Fibroblast of skin of abdomen (primary cell): ENCODE measurements around the gene LRRFIP1.

Experiments used
- DNase-seq: peaks from one replicate; pipeline ENCODE4 v3.0.0-alpha.2; 2013

LRRFIP1 gene

DNA sequence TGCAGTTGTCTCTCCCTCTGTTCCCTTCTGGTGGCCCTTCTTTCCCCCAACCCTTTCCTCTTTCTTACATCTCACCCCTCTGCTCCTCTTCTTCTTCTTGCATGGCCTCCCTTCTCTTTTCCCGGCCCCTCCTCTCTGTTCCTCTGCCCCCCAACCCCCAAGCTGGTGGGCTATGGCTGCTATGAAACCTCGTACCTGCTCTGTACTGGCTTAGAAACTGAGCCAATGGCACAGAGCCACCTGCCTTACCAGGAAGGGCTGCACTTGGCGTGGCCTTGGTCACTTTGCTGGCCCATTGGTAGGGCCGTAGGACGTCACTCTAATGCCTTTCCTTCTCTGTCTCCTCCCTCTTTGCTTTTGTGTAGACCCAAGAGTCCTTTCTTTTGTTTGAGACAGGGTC, 78.9 kb downstream of the LRRFIP1 start:
- DNase-seq, result no peak

DNA sequence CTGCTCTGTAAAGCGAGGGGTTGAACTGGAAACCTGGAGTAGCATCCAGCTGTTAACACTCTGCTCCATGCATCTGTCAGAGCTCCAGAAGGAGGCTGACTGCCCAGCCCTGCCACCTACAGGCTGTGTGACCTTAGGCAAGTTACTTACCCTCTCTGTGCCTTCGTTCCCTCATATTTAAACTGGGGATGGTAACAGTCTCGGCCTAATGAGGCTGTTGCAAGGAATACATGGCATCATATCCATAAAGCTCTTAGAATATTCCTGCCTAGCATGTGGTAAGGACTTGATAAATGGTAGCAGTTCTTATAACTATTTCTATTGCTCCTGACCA, 80.6 kb downstream of the LRRFIP1 start:
- no peak for DNase-seq

DNA sequence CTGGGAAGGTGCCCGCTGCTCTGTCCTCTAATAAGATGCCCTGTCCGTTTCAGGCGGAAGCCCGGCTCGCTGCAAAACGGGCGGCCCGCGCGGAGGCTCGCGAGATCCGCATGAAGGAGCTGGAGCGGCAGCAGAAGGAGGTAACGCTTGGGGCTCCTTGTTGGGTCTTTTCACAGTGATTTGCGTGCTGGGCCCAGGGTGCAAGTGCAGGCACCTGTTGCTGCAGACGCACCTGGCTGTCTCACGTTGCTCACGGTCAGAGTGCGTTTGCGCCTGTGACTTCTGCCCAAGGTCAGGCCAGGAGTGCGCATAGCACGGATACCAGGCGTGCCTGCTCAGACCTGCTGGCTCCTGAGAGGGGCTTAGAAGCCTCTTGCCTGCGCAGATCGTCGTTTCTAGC, 81.1 kb downstream of the LRRFIP1 start:
- DNase-seq, result no peak

DNA sequence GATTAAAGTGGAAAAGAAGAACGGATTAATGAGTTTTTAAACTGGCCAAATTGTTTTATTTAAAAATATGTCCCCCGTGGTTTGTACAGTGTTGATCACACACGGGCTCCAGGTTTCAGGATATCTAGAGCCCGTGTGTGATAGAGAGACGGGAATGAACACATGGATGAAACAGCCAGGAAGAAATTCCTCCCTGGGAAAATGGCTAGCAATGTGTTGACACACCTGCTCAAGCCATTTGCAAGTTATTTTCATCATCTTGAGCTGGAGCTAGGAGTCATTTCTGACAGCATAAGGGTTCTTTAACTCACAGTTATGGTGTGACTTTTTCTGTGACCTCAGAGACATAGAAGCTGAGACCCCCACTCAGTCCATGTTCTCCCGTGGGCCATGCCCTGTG, 81.6 kb downstream of the LRRFIP1 start:
- no peak for DNase-seq

DNA sequence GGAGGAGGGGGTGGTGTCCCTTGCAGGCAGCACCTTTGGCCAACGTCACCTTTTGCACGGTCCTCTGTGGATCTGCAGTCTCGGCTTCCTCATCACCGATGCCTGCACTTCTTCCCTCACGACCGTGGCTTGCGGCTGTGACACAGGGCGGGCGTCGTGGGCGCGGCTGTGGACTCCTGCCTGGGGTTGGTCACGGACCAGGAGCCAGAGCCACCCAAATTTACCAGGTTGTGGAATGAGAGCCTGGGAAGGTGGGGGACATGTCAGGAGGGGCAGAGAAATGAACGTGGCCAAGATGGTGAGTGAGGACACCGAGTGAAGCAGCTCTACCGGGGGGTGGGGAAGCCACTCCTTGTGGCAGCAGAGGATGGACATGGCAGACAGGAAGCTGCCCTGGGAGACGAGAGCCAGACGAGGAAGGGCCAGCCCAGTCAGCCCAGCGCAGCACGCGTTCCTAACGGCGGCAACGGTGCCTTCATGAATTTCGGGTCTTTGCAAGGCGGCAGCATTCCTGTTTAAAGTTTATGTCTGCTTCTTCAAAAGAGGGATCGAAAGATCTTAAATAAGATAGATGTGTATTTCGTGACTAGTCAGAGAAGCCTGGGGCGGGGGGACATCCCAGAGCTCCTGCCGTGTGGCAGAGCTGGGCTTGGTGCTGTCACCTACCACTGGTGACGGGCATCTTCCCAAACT, 84.2 kb downstream of the LRRFIP1 start:
- no peak for DNase-seq

DNA sequence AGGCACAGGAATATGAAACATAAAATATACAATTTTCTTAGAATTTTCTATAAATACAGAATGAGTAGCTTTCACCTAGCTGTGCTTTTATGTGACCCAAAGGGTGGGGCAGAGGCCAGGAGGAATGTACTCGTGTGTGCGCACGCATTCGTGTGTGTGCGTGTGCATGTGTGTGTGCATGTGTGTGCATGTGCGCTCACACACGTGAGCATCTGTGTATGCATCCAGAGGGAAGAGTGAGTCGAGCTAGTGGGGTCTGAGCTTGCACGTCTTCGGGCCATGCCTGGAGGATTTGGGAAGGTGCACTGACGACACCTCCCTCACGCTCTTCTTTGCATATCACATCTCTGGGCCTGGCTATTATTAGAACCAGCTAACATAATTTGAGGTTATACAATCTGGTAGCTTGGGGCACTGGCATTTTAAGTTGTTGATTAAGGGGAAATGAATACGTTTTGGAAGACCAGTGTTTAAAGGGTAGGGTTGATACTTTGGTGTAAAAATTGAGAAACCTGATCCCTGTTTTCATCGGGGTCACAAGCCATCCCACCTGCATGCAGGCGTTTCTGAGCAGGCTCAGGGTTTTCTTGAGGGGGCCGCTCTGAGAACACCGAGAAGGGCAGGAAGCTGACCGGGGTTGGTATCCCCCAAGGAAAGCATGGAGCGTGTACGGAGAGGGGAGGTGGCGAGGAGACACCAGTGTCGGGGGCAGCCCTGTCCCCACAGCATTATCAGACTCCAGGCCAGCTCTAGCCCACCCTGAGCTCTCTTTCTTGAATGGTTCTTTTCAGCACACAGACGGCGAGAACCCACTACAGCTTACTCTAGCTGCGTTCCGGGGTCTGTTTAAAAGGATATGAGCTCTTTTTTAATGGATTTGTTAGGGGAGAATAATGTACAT, 85.3 kb downstream of the LRRFIP1 start:
- DNase-seq, result no peak

DNA sequence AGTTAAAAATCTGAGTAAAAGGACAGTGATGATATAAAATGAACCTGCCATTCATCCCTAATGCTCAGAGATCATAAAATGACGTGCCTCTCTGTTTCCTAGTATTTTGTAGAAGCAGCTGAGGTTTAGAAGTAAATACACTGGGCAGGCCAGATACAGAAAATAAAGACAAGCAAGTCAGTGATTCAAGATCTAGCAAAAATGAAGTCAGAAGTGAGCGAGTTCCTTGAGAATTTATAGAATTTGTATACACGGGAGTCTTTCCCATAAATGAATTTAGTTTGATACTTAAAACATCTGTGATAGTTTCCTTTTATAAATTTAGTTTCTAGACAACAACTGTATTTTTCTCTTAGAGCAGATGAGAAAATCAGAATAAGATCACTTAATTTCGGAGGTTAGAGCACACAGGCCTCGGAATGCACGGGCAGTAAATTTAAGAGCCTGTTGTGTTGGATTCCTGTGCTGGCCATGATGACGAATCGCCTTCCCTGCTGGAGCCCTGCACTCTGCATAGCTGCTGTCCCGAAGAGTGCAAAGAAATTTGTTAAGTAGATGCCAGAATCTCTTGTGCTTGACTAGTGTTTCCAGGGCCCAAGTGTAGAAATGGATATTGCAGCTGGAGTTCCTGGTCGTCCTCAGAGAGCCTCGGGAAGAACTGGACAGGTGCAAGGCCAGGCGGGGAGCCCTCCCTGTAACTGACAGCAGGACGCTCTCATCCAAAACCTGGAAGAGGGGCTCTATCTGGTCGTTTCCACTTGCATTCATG, 87.5 kb downstream of the LRRFIP1 start:
- peak; percentile 51 for DNase-seq

DNA sequence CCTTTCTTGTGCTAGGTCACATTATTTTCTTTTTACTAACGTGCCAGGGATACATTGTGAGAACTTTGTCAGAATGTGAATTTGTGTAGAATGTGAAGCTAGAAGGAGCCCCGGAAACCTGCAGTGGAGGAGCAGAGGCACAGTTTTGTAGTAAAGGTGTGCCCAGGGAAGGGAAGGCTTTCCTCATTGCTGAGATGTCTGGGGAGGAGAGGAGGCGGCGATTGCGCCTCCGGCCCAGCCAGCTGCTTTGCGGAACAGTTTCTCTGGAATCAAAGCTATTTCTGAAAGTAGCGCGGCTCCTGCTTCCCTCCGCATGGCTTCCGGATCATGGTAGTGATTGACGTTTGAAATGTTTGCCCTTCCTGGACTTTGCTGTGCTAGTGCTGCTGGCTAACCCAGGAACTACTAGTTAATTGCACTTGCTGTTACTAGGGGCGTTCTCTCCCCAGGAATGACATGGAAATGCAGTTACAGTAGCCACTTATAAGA, 88.1 kb downstream of the LRRFIP1 start:
- DNase-seq, result no peak

DNA sequence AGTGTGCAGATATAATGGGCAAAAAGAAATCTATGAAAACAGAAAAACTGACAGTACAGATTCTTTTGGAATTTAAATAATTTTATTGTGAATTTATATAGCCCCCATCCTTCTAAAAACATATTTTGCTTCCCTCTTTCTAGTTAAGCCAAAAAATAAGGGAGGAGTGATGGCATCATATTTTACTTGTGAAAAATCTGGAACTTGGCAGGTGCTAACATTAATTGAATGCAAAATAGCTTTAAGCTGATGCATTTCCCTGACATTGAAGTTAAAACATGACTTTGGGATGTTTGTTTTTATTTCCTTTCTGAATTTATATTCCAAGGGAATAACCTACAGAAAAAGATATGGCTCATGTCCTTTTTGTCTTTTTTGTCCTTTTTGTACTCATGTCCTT, 88.6 kb downstream of the LRRFIP1 start:
- no peak for DNase-seq

DNA sequence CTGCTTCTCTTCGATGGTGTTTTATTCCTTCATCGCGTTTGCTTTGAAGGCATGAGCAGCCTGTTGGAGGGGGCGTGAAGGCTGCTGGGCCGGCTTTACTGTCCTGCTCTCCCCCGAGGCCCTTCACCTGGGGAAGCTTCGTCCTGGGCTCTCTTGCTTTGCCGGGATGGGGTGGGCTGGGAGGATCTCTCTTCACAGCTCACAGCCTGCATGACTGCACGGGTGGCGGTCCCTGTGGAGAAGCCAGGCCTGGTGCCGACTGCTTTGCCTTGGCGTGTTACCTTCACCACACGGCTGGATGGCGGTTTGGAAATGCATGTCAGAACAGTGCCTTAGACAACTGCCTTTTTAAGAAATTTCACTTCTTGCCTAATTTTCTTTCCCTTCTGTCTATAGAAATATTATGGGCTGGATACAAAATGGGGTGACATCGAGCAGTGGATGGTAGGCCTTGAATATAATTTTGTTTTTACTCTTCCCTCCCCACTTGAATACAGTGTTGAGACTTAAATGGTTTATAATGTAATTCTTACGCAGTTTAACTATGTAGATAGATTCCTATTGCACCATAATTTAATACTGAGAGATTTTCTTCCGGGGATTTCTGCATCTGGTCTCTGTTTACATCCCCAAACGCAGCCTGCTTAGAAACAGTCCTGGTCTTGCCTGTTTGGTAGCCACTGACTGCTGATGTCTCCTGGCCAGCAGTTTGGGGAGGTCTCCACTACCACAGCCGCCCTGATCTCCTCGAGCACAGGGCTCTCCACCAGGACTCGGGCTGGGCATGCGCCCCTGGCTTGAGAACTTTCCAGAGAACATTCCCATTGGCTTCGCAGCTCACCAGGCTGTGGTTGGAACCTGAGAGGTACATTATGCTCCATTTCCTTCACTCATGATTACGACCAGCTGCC, 90.2 kb downstream of the LRRFIP1 start:
- no peak for DNase-seq

DNA sequence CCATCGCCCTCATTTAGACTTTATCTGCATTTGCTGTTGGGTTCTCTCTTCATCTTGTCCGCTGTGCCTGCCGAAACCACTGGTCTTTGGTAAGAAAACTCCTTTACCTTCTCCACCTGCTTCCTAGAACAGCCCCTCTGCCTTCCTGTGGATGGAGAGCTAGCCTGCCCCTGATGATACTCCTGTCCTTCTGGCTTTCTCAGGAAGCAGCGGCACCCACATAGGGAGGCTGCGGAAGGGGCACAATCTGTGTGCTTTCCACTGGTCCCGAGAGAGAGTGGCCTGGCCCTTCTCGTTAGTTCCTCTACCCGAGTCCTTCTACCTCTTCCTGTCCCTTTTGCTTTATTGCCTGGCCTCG, 90.9 kb downstream of the LRRFIP1 start:
- no peak for DNase-seq

DNA sequence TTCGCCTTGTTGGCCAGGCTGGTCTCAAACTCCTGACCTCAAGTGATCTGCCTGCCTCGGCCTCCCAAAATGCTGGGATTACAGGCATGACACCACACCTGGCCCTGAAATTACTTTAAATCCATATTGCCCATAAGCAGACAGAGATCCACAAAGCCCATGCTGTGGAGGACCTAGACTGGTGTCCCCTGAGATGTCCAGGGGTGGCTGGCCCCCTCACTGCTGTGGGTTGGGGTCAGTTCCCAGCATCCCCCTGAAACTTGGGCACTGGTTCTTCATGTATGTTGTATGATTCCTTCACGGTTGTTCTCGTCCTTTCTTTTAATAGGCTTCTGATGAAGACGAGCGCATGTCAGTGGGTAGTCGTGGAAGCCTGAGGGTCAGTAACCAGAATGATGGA, 93.1 kb downstream of the LRRFIP1 start:
- no peak for DNase-seq

DNA sequence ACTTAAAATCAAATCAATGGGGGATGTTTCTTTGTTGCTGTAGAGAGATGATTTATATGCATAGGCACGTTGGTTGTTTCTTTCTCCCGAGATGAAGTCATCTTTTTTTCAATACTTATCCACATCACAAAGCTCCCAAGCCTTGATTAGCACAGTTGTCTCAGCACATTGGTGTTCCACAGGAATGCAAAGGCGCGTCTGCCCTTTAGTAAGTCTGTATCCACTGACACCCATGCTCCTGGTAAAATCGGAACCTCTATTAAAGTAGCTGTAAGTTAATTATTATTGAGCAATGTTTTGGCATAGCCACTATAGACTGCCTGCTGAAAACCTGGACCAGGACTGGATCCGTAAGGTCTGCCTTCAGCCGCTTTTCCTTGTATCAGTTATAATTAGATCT, 93.6 kb downstream of the LRRFIP1 start:
- peak; percentile 85 for DNase-seq

DNA sequence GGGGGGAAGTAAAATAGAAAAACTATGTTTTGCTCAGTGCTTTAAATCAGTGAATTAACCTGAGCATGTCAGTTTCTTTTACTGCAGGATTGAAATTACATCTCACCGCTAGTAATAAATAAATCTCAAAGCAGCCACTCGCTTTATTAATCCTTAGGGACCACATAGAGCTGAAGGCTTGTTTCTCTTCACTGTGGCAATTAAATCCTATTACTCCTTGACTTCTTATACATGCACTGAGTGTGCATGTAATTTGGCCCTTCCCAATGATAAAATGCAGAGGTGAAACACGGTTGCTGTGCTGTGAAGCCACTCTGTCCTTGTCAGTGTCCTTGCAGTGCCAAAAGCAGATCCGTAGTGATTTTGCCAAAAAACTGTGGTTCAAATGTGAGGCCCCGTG, 94.1 kb downstream of the LRRFIP1 start:
- DNase-seq, result no peak

DNA sequence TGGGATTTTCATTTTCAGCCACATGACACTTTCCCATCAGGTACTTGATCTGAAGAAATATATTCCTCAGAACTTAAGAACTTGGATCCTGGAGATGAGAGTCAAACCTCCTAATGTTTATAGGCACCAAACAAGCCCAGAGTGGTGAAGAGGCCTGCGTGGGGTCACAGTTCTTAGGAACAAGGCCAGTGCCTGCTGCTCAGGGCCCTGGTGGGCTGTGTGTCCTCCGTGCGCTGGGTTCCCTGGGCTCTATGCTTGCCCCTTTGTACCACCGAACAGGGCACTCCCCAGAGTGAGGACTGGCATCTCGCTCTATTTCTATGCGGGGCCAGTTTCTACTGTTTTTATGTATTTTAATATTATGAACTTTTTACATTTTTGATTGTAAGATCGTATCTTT, 95.2 kb downstream of the LRRFIP1 start:
- no peak for DNase-seq

DNA sequence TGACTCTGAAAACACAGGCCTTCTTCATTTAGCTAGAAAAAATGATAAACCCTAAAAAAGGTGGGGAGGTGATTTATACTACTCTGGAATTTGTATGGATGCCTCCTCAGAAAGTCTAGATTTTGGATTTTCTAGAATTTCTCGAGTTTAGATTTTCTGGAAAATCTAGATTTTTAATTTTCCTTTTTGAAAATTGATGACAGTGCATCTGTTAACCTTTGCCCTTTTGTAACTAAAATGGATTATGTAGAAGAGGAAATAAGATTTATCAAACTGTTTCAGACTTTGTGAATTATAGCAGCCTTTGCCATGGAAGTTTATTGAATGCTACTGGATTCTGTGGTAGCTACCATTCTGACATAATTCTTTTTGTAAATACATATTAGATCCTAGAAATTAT, 95.6 kb downstream of the LRRFIP1 start:
- no peak for DNase-seq

DNA sequence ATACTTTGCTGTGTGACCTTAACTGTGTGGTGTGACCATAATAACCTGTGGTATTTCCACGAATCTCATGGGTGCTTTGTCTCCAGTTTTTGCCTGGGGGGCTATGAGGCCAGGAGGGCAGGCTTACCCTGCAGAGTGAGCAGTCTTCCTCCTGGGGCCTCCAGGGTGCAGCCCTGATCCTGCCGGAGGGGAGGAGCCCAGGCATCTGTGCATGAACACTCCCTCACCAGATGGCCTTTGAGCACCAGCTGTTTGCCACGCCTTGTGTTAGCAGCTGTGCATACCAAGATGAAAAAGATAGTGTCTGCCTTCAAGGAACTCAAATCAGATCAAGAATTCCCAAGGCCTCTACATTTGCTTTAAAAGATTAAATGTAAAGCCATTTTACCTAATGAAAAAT, 96.2 kb downstream of the LRRFIP1 start:
- DNase-seq, result peak; percentile 43

DNA sequence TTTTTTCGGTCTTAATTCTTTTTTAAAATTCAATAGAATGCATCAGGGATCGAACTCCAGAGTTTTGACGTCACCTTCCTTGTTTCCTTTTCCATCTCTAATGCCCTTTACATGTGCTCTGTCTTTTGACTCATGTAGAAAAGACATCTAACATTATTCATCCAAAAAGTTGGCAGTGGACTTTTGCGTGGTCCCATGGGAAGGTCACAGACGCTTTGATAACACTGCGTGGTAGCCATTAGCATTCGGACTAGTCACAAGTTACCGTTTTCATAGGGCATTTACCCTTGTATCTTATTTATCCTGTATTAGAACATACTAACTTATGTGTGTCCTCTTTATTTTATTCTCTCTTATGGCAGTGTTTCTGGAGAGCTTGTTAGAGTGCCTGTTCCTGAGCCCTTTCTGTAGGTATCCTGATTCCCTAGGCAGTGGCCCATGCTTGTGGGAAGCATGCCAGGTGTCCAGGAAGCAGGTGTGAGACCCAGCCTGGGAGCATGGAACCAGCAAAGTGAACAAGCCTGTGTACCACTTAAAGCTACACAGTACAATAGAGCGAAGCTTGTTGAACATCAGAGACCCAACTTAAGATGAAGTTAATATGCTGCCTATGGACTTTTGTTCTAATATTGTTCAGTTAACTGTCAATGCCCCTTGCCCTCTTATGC, 97.6 kb downstream of the LRRFIP1 start:
- no peak for DNase-seq

DNA sequence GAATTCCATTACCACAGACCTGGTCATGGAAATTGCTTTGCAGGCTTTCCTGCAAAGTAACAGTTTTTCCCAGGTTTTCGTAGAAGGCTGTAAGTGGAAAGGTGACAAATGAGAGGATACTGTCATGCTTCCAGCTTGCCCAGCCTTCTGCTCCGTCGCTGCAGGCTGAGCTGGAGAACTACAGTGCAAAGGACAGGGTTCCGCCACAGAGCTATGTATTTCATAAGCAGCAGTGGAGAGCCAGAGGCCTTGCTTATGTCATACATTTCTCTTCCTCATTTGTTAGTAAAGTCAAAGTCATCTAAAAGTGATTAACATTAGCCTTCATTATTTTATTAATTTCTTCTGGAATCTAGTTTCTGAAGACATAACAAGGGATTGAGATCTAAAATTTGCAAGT, 98.3 kb downstream of the LRRFIP1 start:
- DNase-seq, result no peak

DNA sequence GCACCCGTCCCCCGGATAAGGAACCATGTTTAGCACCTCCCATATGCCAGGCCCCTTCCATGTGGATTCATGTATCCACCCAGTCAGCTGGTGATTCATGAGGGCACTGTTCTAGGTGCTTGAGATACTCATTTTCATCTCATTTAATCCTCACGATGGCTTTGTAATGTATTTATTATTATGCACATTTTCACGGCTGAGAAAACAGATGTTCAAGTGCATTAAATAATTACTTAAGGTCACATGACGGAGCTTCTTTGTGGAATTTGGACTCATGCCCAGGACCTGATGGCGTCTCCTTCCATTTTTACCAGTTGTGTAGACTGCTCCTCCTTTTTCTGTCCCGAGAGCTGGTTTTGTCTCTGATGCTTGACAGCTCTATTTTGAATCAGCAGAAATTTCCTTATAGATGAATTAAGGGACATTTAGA, 99.0 kb downstream of the LRRFIP1 start:
- DNase-seq, result peak; percentile 82

DNA sequence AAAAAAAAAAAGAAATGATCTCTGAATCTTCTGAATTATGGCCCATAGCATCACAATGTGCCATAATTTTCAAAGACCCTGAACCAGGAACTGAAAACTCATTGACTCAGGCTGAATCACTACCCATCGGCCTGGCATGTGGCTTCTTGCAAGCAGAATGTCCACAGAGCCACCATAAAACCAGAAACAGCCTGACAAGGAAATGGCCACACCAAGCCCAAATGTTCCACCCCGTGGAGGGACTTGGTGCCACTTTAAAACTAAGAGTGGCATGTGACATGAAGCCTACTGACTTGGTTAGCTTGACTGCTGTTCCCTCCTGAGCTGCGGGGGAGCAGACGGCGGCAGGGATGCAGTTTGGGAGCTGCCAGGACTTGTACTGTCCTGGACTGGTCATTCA, 100.0 kb downstream of the LRRFIP1 start:
- peak; percentile 16 for DNase-seq
